GM23338 (cell line): Measurements from ENCODE around the gene PA2G4.
"Not testable (repeated sequence)": the region's sequence is repeated elsewhere in the genome, so short reads cannot be mapped to it uniquely, and the experiment has no call there.

Experiments
- EZH2 ChIP-seq: fragments of 200-600 bp; sonication (generic); IDR thresholded peaks from one replicate; pipeline ENCODE4 v1.8.0; 2017; ENCODE audit warnings: antibody characterized with exemption, mild to moderate bottlenecking, low read depth; ENCODE audit not compliant: unreplicated experiment
- EZH2phosphoT487 ChIP-seq: fragments of 200-600 bp; sonication (generic); IDR thresholded peaks from one replicate; pipeline ENCODE4 v1.8.1; 2018; ENCODE audit warnings: antibody characterized with exemption; ENCODE audit not compliant: unreplicated experiment
- JUNB ChIP-seq: IDR thresholded peaks from one replicate; pipeline ENCODE4 v1.6.1; 2016; ENCODE audit warnings: antibody characterized with exemption; ENCODE audit not compliant: unreplicated experiment
- POLR2AphosphoS5 ChIP-seq: IDR thresholded peaks from 2 replicates; pipeline ENCODE4 v1.6.1; 2016; ENCODE audit warnings: antibody characterized with exemption, low read depth
- ZNF331 ChIP-seq: fragments of 250-450 bp; sonication (Bioruptor Pico); IDR thresholded peaks from 2 replicates; pipeline ENCODE4 v1.5.0; 2020; ENCODE audit warnings: low read depth, mild to moderate bottlenecking, moderate library complexity
- TF ChIP-seq, protein P1 (sequence below): IDR thresholded peaks from one replicate; pipeline ENCODE4 v1.6.1; 2018; ENCODE audit warnings: antibody characterized with exemption; ENCODE audit not compliant: unreplicated experiment
- TF ChIP-seq, protein P2 (sequence below), 2 experiments: fragments of 200-600 bp in 1 of 2; sonication (generic) in 1 of 2; conservative IDR thresholded peaks; 2 replicates each; pipeline versions ENCODE4 v1.5.1 to v1.6.1; 2016 to 2017; ENCODE audit warnings: antibody characterized with exemption in 2 of 2, low read depth in 2 of 2, mild to moderate bottlenecking in 2 of 2, moderate library complexity in 1 of 2
- TF ChIP-seq, protein P3 (sequence below): IDR thresholded peaks from 2 replicates; pipeline ENCODE4 v1.6.1; 2016; ENCODE audit warnings: antibody characterized with exemption
- TF ChIP-seq, protein P4 (sequence below): fragments of 250-450 bp; sonication (Bioruptor Pico); IDR thresholded peaks from 2 replicates; pipeline ENCODE4 v1.5.0; 2020; ENCODE audit warnings: mild to moderate bottlenecking, moderate library complexity

DNA sequence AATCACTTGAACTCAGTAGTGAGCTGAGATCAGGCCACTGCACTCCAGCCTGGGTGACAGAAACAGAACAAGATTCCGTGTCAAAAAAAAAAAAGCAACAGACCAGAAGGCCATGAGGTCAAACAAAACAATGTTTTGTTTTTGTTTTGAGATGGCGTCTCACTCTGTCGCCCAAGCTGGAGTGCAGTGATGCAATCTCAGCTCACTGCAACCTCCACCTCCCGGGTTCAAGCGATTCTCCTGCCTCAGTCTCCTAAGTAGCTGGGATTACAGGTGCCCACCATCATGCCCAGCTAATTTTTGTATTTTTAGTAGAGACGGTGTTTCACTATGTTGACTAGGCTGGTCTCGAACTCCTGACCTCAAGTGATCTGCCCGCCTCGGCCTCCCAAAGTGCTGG, 26.4 kb upstream of the PA2G4 start:
- TF ChIP-seq, protein P1, sequence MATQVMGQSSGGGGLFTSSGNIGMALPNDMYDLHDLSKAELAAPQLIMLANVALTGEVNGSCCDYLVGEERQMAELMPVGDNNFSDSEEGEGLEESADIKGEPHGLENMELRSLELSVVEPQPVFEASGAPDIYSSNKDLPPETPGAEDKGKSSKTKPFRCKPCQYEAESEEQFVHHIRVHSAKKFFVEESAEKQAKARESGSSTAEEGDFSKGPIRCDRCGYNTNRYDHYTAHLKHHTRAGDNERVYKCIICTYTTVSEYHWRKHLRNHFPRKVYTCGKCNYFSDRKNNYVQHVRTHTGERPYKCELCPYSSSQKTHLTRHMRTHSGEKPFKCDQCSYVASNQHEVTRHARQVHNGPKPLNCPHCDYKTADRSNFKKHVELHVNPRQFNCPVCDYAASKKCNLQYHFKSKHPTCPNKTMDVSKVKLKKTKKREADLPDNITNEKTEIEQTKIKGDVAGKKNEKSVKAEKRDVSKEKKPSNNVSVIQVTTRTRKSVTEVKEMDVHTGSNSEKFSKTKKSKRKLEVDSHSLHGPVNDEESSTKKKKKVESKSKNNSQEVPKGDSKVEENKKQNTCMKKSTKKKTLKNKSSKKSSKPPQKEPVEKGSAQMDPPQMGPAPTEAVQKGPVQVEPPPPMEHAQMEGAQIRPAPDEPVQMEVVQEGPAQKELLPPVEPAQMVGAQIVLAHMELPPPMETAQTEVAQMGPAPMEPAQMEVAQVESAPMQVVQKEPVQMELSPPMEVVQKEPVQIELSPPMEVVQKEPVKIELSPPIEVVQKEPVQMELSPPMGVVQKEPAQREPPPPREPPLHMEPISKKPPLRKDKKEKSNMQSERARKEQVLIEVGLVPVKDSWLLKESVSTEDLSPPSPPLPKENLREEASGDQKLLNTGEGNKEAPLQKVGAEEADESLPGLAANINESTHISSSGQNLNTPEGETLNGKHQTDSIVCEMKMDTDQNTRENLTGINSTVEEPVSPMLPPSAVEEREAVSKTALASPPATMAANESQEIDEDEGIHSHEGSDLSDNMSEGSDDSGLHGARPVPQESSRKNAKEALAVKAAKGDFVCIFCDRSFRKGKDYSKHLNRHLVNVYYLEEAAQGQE = not testable (repeated sequence)
- not testable (repeated sequence) for TF ChIP-seq POLR2AphosphoS5; EZH2phosphoT487; ZNF331 (CRISPR knock-in tag); EZH2; JUNB
- TF ChIP-seq, protein P2, sequence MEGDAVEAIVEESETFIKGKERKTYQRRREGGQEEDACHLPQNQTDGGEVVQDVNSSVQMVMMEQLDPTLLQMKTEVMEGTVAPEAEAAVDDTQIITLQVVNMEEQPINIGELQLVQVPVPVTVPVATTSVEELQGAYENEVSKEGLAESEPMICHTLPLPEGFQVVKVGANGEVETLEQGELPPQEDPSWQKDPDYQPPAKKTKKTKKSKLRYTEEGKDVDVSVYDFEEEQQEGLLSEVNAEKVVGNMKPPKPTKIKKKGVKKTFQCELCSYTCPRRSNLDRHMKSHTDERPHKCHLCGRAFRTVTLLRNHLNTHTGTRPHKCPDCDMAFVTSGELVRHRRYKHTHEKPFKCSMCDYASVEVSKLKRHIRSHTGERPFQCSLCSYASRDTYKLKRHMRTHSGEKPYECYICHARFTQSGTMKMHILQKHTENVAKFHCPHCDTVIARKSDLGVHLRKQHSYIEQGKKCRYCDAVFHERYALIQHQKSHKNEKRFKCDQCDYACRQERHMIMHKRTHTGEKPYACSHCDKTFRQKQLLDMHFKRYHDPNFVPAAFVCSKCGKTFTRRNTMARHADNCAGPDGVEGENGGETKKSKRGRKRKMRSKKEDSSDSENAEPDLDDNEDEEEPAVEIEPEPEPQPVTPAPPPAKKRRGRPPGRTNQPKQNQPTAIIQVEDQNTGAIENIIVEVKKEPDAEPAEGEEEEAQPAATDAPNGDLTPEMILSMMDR (conservative IDR thresholded peaks at IDR 0.05; ENCODE audit: low read depth in 2 of 2) = not testable (repeated sequence)
- TF ChIP-seq, protein P3, sequence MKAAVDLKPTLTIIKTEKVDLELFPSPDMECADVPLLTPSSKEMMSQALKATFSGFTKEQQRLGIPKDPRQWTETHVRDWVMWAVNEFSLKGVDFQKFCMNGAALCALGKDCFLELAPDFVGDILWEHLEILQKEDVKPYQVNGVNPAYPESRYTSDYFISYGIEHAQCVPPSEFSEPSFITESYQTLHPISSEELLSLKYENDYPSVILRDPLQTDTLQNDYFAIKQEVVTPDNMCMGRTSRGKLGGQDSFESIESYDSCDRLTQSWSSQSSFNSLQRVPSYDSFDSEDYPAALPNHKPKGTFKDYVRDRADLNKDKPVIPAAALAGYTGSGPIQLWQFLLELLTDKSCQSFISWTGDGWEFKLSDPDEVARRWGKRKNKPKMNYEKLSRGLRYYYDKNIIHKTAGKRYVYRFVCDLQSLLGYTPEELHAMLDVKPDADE = not testable (repeated sequence)
- TF ChIP-seq, protein P4, sequence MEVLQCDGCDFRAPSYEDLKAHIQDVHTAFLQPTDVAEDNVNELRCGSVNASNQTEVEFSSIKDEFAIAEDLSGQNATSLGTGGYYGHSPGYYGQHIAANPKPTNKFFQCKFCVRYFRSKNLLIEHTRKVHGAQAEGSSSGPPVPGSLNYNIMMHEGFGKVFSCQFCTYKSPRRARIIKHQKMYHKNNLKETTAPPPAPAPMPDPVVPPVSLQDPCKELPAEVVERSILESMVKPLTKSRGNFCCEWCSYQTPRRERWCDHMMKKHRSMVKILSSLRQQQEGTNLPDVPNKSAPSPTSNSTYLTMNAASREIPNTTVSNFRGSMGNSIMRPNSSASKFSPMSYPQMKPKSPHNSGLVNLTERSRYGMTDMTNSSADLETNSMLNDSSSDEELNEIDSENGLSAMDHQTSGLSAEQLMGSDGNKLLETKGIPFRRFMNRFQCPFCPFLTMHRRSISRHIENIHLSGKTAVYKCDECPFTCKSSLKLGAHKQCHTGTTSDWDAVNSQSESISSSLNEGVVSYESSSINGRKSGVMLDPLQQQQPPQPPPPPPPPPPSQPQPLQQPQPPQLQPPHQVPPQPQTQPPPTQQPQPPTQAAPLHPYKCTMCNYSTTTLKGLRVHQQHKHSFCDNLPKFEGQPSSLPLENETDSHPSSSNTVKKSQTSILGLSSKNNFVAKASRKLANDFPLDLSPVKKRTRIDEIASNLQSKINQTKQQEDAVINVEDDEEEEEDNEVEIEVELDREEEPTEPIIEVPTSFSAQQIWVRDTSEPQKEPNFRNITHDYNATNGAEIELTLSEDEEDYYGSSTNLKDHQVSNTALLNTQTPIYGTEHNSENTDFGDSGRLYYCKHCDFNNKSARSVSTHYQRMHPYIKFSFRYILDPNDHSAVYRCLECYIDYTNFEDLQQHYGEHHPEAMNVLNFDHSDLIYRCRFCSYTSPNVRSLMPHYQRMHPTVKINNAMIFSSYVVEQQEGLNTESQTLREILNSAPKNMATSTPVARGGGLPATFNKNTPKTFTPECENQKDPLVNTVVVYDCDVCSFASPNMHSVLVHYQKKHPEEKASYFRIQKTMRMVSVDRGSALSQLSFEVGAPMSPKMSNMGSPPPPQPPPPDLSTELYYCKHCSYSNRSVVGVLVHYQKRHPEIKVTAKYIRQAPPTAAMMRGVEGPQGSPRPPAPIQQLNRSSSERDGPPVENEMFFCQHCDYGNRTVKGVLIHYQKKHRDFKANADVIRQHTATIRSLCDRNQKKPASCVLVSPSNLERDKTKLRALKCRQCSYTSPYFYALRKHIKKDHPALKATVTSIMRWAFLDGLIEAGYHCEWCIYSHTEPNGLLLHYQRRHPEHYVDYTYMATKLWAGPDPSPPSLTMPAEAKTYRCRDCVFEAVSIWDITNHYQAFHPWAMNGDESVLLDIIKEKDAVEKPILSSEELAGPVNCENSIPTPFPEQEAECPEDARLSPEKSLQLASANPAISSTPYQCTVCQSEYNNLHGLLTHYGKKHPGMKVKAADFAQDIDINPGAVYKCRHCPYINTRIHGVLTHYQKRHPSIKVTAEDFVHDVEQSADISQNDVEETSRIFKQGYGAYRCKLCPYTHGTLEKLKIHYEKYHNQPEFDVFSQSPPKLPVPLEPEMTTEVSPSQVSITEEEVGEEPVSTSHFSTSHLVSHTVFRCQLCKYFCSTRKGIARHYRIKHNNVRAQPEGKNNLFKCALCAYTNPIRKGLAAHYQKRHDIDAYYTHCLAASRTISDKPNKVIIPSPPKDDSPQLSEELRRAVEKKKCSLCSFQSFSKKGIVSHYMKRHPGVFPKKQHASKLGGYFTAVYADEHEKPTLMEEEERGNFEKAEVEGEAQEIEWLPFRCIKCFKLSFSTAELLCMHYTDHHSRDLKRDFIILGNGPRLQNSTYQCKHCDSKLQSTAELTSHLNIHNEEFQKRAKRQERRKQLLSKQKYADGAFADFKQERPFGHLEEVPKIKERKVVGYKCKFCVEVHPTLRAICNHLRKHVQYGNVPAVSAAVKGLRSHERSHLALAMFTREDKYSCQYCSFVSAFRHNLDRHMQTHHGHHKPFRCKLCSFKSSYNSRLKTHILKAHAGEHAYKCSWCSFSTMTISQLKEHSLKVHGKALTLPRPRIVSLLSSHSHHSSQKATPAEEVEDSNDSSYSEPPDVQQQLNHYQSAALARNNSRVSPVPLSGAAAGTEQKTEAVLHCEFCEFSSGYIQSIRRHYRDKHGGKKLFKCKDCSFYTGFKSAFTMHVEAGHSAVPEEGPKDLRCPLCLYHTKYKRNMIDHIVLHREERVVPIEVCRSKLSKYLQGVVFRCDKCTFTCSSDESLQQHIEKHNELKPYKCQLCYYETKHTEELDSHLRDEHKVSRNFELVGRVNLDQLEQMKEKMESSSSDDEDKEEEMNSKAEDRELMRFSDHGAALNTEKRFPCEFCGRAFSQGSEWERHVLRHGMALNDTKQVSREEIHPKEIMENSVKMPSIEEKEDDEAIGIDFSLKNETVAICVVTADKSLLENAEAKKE (CRISPR knock-in tag) = not testable (repeated sequence)
